Measurements from ENCODE around the gene PRLR.
"Not testable (repeated sequence)": the region's sequence is repeated elsewhere in the genome, so short reads cannot be mapped to it uniquely, and the experiment has no call there.

The PRLR gene

DNA sequence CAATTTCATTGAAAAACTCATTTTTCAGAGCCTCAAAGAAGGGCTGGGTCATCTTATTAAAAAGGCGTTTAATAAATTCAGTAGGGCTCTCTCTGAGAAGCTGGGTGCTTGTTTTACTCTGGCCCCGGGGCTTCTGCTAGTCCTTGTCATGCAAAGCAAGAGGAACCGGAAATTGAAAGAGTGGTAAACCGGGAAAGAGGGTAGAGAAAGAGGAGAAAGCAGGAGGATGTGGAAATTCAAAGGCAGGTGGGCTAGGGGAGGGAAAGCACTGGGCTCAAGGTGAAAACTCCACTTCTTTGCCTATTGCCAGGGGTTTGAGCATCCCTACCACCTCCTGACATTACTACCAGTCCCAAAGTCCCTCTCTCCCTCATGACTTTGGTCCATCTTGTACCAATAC lies 118.0 kb downstream of the PRLR start:
- in situ Hi-C loops (cut with HindIII; ENCODE audit: low pct_ligation_motif_present, low pct_unique_long_range_greater_than_20kb, low sequenced_read_pairs): no loop called here
- DNase-seq: no peak

DNA sequence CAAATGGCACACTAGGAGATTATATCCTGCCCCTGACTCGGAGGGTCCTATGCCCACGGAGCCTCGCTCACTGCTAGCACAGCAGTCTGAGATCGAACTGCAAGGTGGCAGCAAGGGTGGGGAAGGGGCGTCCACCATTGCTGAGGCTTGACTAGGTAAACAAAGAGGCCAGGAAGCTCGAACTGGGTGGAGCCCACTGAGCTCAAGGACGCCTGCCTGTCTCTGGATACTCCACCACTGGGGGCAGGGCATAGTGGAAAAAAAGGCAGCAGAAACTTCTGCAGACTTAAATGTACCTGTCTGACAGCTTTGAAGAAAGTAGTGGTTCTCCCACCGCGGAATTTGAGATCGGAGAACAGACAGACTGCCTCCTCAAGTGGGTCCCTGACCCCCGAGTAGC lies 125.7 kb downstream of the PRLR start:
- in situ Hi-C loops (cut with HindIII; ENCODE audit: low pct_ligation_motif_present, low pct_unique_long_range_greater_than_20kb, low sequenced_read_pairs); DNase-seq: not testable (repeated sequence)

DNA sequence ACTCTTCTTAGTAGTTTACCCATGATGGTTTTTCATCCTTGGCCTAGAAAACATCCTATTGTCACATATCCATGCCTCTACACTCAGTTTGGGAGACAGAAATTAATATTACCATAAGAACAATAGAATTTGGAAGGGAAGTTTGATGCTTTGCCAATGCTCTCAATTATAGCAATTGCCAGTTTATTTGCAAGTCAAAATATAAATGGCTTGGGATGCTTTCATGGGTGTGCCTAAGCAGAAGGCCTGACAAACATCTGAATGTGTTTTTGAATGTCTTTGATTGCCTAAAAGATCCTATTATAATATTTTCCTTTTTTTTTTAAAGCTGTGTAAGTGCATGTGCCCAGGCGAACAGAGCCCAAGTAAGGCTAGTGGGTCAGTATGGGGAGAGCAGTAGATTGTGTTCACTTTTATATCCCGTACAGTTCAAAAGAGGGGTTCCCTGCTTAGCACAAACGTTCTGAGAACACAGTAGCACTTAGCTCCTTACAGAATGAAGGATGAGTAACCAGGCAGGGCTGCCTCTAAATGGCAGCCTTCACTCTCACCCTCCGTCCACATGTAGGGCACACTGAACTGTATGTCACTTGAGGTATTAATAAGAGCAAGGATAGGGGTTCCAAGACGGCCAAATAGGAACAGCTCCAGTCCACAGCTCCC lies 126.5 kb downstream of the PRLR start:
- in situ Hi-C loops (cut with HindIII; ENCODE audit: low pct_ligation_motif_present, low pct_unique_long_range_greater_than_20kb, low sequenced_read_pairs): no loop called here
- no peak for DNase-seq

DNA sequence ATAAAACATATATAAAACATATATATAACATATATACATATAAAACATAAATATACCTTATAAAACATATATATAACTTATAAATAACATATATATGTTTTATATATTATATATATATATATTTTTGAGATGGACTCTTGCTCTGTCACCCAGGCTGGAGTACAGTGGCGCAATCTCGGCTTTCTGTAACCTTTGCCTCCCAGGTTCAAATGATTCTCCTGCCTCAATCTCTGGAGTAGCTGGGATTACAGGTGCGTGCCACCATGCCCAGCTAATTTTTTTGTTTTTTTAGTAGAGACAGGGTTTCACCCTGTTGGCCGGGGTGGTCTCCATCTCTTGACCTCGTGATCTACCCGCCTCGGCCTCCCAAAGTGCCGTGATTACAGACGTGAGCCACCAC lies 128.6 kb downstream of the PRLR start:
- DNase-seq; in situ Hi-C loops (cut with HindIII; ENCODE audit: low pct_ligation_motif_present, low pct_unique_long_range_greater_than_20kb, low sequenced_read_pairs): not testable (repeated sequence)

DNA sequence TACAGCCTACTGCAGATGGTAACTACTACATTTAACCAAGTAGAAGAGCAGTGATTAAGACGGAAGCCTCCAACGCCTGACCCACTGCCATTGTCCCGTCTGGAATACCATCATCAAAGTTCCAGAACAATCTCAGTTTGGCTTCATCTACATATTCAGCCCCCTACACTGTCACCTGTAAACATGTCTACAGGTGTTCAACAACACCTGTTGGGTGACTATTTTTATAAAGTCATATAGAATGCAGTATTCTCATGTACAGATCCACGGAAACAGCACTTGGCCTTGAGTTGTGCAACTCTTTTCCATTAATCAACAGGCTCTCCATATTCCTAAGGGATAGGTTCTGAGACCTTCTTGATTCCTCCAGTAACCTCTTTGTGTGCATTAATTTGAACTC lies 129.3 kb downstream of the PRLR start:
- DNase-seq: no peak

DNA sequence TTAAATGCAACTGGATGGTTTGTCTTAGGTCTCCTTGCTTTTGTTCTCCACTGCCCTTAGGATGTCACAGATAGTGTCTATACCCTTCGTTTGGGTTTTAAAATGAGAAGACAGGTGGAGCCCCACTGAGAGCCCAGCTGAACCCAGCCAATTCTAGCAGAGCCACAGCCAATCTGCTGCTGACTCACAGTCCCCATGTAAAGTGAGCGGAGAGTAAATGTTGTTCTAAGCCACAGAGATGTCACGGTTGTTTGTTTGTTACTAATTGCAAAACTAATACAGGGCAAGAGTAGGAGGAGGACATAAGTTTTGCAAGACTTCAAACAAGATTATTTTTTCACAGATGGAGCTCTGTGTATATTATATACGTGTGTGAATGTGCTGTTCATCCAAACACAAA lies 132.1 kb downstream of the PRLR start:
- DNase-seq: no peak
- in situ Hi-C loops (cut with HindIII; ENCODE audit: low pct_ligation_motif_present, low pct_unique_long_range_greater_than_20kb, low sequenced_read_pairs): no loop called here

More for the DNA sequence above, 129.3 kb downstream of the PRLR start:
- in situ Hi-C loops (cut with HindIII; ENCODE audit: low pct_ligation_motif_present, low pct_unique_long_range_greater_than_20kb, low sequenced_read_pairs): no loop called here

DNA sequence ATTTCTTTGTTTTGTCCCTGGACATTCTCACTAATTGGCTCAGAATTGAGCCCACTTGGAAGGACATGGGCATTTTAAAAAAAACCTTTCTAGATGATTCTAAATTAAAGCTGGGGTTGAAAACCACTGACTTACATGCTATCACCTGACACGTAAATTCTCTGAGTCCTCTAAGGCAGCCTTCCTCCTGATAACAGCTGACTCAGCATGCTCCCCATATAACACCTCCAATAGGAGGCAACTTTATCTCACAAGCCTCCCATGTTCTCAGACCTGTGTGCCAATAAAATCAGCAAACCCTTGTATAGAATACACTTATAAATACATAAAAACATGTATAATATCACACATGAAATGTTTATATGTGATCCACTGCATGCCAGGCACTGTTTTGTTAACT lies 133.4 kb downstream of the PRLR start:
- DNase-seq: no peak
- in situ Hi-C loops (cut with HindIII; ENCODE audit: low pct_ligation_motif_present, low pct_unique_long_range_greater_than_20kb, low sequenced_read_pairs): no loop called here

DNA sequence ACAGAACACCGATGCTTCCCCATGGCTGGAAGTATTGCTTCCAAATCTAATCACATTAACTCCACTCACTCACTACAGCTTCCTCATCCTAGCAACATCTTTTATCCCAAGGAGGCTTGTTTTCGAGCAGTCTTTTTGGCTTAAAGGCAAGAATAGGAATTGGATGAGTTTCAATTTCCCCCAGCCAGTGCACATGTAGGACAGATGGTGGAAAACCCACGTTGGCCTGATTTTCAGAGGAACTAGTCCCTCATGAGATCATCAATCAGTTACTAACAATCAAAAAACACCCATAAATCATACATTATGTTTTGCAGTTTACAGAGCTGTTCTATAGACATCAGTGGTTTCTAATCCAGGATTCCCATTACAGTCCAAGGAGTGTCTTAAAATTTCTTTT lies 134.1 kb downstream of the PRLR start:
- no peak for DNase-seq
- in situ Hi-C loops (cut with HindIII; ENCODE audit: low pct_ligation_motif_present, low pct_unique_long_range_greater_than_20kb, low sequenced_read_pairs): no loop called here

DNA sequence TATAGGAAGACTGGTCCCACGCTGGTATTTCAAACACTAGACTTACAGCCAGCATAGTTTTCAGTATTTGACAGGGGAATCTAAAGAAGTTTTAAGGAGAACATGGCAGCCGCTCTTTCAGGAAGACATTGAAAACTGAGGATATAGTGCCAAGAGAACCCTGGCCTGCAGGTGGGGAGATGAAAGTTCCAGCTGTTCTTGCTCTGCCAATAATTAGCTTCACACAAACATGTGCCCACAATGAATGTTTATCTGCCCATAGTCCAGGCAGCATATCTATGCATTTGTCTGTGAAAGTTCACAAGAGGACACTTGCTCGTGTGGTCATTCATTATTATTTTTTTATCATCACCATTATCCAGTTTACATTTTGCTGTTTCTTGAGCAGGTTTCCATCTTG lies 134.9 kb downstream of the PRLR start:
- no peak for DNase-seq
- in situ Hi-C loops (cut with HindIII; ENCODE audit: low pct_ligation_motif_present, low pct_unique_long_range_greater_than_20kb, low sequenced_read_pairs): no loop called here

DNA sequence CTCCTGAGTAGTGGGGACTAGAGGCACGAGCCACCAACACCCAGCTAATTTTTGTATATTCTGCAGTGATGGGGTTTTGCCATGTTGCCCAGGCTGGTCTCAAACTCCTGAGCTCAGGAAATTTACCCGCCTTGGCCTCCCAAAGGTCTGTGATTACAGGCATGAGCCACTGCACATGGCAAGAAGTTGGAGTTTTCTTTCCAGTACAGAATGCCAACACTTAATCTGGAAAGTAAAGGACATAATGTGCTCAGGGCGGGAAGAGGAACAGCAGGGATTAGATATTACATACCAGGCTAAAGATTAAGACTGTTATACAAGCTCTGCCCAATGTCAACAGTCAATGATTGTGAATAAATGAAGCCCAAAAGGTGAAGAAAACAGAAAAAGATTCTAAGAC lies 135.3 kb downstream of the PRLR start:
- in situ Hi-C loops (cut with HindIII; ENCODE audit: low pct_ligation_motif_present, low pct_unique_long_range_greater_than_20kb, low sequenced_read_pairs): no loop called here
- no peak for DNase-seq

DNA sequence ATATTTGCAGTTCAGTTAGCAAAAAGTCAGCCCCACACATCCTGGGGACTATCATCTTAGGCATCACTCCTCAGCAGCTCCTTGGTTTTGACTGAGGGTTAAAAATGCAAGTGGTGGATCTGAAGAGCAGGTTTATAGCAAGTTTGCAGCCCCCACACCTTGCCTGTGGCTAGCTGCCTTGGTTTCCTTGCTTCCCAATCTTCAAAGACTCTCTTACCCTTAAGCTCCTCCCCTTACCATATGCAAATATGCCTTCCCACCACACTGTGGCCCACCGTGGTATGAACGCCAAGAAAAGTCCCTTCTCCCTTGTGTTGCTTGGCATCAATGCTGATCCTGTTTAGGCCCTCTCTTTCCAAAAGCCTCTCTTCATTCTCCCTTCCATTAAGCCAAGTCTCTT lies 137.6 kb downstream of the PRLR start:
- in situ Hi-C loops (cut with HindIII; ENCODE audit: low pct_ligation_motif_present, low pct_unique_long_range_greater_than_20kb, low sequenced_read_pairs): no loop called here

DNA sequence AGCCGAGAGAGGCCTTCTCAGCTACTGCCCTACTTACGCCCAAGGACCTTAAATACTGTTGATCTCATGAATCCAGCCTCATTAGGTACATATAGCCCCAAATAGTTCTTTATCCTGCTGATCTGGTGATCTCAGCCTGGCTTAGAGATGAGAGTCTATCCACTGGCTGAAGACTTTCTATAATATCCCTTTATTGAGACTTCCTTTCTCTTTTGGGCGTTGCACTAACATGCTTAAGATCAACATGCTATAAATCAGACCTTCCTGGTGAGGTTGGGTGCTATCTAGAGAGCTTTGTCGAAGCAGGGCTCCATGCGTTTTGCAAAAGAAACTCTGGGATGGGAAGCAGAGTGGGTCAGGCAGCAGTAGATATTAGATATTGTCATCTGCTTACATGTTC lies 138.6 kb downstream of the PRLR start:
- DNase-seq: no peak
- in situ Hi-C loops (cut with HindIII; ENCODE audit: low pct_ligation_motif_present, low pct_unique_long_range_greater_than_20kb, low sequenced_read_pairs): no loop called here

More for the DNA sequence above, 137.6 kb downstream of the PRLR start:
- no peak for DNase-seq

DNA sequence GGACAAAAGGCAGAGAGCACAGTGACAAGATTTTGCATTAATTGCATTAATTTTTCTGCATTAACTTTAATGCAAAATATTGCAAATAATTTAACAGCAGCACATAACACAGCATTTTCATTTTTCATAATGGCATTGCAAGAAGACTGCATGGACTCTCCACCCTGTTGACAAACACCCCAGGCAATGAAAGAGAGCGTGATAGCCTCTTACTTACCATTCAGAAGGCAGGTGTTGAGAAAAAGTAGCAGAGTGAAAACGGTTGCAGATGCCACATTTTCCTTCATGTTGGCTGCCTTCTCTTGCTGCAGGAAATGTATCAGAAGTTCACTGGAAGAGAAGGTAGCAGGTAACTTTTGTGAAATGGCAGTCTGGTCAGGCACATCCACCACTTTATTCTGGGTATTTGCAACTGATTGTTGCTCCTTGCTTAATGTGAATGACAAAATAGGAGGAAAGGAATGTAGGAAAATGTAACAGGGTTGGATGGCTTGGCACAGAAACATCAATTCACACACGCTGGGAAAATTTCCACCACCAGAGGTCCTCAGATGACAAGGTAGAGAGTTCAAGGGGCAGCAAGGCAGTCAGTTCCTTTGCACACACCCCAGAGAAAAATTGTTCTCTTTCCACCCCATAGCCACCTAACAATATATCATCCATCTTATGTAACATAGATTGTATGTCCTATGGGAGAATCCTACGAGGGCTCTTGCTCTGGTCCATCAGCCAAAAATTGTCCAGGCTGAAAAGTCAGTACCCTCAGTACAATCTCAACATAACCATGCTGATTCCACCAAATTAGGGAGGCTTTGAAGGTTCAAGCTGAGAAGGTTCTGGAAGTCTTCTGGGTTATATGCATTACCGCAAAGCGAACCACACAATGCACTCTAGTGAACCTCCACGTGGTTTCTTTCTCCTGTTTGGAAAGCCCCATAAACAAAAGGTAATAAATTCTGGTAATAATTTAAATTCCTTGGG lies 140.7 kb downstream of the PRLR start:
- in situ Hi-C loops (cut with HindIII; ENCODE audit: low pct_ligation_motif_present, low pct_unique_long_range_greater_than_20kb, low sequenced_read_pairs): no loop called here
- peak; percentile 57 for DNase-seq

DNA sequence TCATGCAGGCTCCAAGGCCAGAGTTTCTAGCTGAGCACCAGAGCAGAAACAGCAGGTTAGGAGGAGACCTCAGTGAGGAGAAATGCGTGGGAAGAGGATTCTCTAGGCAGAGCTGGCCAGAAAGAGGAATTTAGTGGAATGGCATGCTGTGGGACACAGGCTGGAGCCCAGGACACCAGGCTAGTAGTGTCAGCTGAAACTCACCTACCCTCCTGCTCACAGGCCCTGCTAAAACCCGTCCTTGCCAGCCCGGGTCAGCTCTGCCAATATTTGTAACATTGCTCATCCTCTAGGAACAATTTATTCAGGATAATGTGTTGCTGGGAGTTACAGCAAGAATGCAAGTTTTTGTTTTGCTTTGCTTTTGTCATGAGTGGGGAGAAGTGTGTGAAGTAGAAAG lies 142.3 kb downstream of the PRLR start:
- DNase-seq: no peak
- in situ Hi-C loops (cut with HindIII; ENCODE audit: low pct_ligation_motif_present, low pct_unique_long_range_greater_than_20kb, low sequenced_read_pairs): no loop called here

DNA sequence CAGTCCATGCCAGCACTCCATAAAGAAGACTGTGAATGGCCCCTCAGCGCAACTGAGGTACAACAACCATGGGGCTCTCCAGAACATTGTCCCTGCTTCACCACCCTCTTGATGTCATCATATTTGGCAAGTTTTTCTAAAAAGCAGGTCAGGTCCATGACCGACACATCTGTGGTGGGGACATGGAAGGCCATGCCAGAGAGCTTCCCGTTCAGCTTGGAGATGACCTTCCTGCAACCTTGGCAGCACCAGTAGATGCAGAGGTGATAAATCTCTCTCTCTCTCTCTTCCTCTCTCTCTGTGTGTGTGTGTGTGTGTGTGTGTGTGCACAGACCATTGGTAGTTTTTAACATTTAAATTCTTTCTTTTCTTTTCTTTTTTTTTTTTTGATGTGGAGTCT lies 147.1 kb downstream of the PRLR start:
- no peak for DNase-seq
- in situ Hi-C loops (cut with HindIII; ENCODE audit: low pct_ligation_motif_present, low pct_unique_long_range_greater_than_20kb, low sequenced_read_pairs): no loop called here

DNA sequence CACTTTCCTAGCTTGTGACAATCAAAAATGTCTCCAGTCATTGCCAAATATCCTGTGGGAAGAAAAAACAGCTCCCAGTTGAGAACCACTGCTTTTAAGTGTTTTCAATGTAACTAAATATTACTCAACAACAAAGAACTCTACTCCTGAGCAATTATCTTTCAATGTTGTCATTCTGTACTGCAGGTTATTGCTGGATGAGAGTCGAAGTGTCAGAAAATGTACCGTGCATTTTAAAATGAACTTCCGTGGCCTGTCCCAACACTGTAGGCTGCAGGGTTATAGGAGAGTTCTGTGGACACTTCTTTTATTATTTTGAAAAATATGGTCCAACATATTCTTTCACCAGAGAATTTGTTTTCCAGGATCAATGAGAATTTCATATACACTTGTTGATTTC lies 147.8 kb downstream of the PRLR start:
- DNase-seq: no peak
- in situ Hi-C loops (cut with HindIII; ENCODE audit: low pct_ligation_motif_present, low pct_unique_long_range_greater_than_20kb, low sequenced_read_pairs): no loop called here

DNA sequence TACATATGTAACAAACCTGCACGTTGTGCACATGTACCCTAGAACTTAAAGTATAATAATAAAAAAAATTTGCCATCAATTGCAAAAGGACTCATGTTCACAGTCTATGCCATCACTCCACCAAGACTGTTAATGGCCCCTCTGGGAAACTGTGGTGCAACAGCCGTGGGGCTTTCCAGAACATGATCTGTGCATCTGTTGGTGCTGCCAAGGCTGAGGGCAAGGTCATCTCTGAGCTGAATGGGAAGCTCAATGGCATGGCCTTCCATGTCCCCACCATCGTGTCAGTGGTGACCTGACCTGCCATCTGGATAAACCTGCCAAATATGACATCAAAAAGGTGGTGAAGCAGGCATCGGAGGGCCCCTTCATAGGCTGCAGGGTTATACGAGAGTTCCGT lies 149.2 kb downstream of the PRLR start:
- in situ Hi-C loops (cut with HindIII; ENCODE audit: low pct_ligation_motif_present, low pct_unique_long_range_greater_than_20kb, low sequenced_read_pairs): no loop called here
- DNase-seq: no peak

DNA sequence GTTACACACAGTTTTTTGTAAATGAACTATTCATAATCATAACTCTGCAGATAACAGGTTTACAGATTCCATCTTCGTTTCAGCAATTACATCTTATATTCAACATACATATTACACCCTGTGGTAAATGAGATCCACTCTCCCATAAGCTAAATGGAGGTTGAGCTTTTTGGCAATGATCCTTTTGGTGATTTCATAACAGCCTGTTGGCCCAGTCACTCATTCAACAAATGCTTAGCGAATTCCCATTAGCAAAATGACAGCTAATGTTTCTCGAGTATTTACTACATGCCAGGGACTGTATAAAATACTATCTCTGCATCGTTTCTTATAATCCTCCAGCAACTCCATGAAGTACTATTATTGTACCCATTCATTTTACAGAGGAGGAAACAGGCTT lies 157.1 kb downstream of the PRLR start:
- in situ Hi-C loops (cut with HindIII; ENCODE audit: low pct_ligation_motif_present, low pct_unique_long_range_greater_than_20kb, low sequenced_read_pairs): no loop called here

DNA sequence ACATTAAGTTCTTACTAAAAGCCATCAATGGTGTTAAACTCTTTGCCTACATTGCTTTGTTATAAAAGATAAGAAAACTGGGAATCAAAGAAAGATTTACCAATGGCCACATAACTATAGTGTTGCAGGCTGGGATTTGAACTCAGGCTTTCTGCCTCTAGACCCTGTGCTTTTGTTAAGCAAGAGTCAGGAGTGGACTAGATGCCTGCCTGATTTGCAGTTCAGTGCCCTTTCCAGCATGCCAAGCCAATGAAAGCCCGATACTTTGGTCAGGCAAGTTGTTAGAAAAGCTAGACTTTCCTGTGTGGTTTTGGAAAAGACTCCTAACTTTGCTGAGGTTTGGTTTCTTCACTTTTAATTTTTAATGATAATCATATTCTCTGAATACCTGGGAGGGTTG lies 161.1 kb downstream of the PRLR start:
- no peak for DNase-seq
- in situ Hi-C loops (cut with HindIII; ENCODE audit: low pct_ligation_motif_present, low pct_unique_long_range_greater_than_20kb, low sequenced_read_pairs): no loop called here

More for the DNA sequence above, 157.1 kb downstream of the PRLR start:
- no peak for DNase-seq

DNA sequence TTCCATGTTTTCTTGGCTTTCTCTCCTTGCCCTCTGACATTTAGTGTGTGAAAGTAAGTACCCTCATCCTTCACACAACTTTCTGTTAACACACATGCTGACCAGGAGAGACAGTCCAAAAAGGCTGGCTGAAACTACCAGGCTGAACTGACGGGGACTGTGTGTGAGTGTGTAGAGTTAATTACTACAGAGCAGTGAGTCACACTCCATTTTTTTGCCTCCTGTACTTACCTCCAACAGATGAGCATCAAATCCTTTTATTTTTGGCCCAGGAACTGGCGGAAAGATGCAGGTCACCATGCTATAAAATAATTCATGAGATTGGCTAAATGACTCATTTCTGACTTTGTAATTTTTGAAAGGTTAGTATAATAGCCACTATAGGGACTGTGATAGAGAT lies 162.3 kb downstream of the PRLR start:
- DNase-seq: no peak
- in situ Hi-C loops (cut with HindIII; ENCODE audit: low pct_ligation_motif_present, low pct_unique_long_range_greater_than_20kb, low sequenced_read_pairs): no loop called here

Measured in ACHN (cell line).